ENCODE data around the gene TOLLIP. TPM values are rescaled to one million over a fixed set of nuclear protein-coding genes. Genes with fewer than 3 reads are reported as not detected.
A peak's percentile ranks its signal among the peaks of the same experiment; 100 is the strongest.

TOLLIP gene
- total and polyA plus RNA-seq, 2 of the 8 experiments (the other 6 are each of a cell fraction or from before 2014, with no cell fraction given) = 23.7 to 34.7 TPM

- Histone ChIP-seq H3K4me2 (ENCODE audit: insufficient read depth in 1 of 2, low read depth in 2 of 2, low read length in 2 of 2) (peak overlapping the region in 1 of 2 experiments; percentile 67; a peak in 2 of 4 replicates), H2BK120ac (replicated peaks; ENCODE audit: low read depth, low read length) (no peak overlapping the region), H3K9ac (replicated peaks in 1 of 4; ENCODE audit: extremely low read depth in 1 of 4, low read depth in 3 of 4, low read length in 3 of 4) (no peak overlapping the region), H3K27me3 (replicated peaks in 1 of 4; ENCODE audit: control insufficient read depth in 3 of 4, extremely low read depth in 1 of 4, insufficient read depth in 3 of 4, low read length in 3 of 4) (no peaks in the 10 kb centered on the region; a peak in 1 of 7 replicates), H3K4me3 (ENCODE audit: extremely low read depth in 1 of 4, insufficient read depth in 2 of 4, low read depth in 3 of 4, low read length in 4 of 4) (peak overlapping the region in 1 of 4 experiments; percentile 84; a peak in 2 of 8 replicates), H3K56ac (replicated peaks; ENCODE audit: insufficient read length, low read depth, low read length) (no peak overlapping the region), H3K9me3 (ENCODE audit: insufficient read depth in 2 of 2, low read depth in 1 of 2, low read length in 1 of 2) (peaks cover 7% of the 10 kb centered on the region in 2 experiments; a peak in 1 of 4 replicates), H3K23me2 (ENCODE audit: low read depth, low read length) (peaks cover 4% of the 10 kb centered on the region; the same call in 1 of the 2 replicates), H3K18ac (ENCODE audit: extremely low read depth, low read length) (no peak overlapping the region), H4K8ac (ENCODE audit: extremely low read depth, insufficient read depth, low read length) (no peak overlapping the region), H4K91ac (replicated peaks; ENCODE audit: insufficient read length, low read length) (no peak overlapping the region), H2BK15ac (ENCODE audit: low read length) (no peak overlapping the region), H3K36me3 (ENCODE audit: control insufficient read depth in 2 of 4, insufficient read depth in 4 of 4, low read length in 3 of 4) (no peaks in the 10 kb centered on the region), H2BK12ac (ENCODE audit: low read depth, low read length) (no peak overlapping the region), H2BK5ac (ENCODE audit: low read depth, low read length) (no peak overlapping the region), H4K5ac (ENCODE audit: insufficient read length, low read depth, low read length) (no peak overlapping the region), H3K79me2 (ENCODE audit: control insufficient read depth in 1 of 2, insufficient read depth in 2 of 2, low read length in 2 of 2) (peaks cover 0 to 20% of the 10 kb centered on the region in 2 experiments; a peak in 3 of 4 replicates), H3K79me1 (ENCODE audit: low read depth, low read length) (peaks cover 3% of the 10 kb centered on the region), H3K23ac (ENCODE audit: insufficient read length) (no peak overlapping the region), H4K20me1 (replicated peaks in 1 of 2; ENCODE audit: control insufficient read depth in 1 of 2, insufficient read depth in 2 of 2, low read length in 2 of 2) (peaks cover 3 to 9% of the 10 kb centered on the region in 2 experiments), H2BK20ac (ENCODE audit: low read length) (no peak overlapping the region), H3K27ac (ENCODE audit: low read depth, low read length) (no peak overlapping the region), H2AK5ac (ENCODE audit: low read depth, low read length) (no peak overlapping the region), H3K4ac (replicated peaks; ENCODE audit: insufficient read length, low read depth, low read length) (no peak overlapping the region), H2AFZ (ENCODE audit: low read length) (no peak overlapping the region), H3K14ac (ENCODE audit: insufficient read length) (no peak overlapping the region), H3K4me1 (replicated peaks in 1 of 4; ENCODE audit: control insufficient read depth in 3 of 4, insufficient read depth in 4 of 4, low read length in 3 of 4) (peaks cover 0 to 7% (median 1%) of the 10 kb centered on the region in 4 experiments; a peak in 4 of 7 replicates)
- DNase-seq (ENCODE audit: low read depth in 1 of 2, low spot score in 2 of 2) (peak in 1 of 2 experiments; percentile 46), FAIRE-seq (no peak)
- WGBS, 2 experiments (ENCODE audit: extremely low coverage in 1 of 2, insufficient coverage in 1 of 2, insufficient read length in 1 of 2, insufficient replicate concordance in 2 of 2, low coverage in 1 of 2, low lambda C conversion rate in 2 of 2, missing lambda C conversion rate in 1 of 2) = 82% methylated on average over 15 of the region's 15 CpGs; no CpG with 5 or more reads in 1 of the 2 experiments
- CTCF ChIA-PET (ENCODE audit: partially characterized antibody) = interaction anchor here (1.0 to 1.5 kb wide), 2 partner anchors 9 to 205 kb away, joined by 4 read pairs; no protein-coding TSS in a partner anchor
- POLR2A ChIA-PET (ENCODE audit: partially characterized antibody) = interaction anchor here (0.9 to 2.7 kb wide), 4 partner anchors 25 to 41 kb away, joined by 3 to 12 read pairs (median 4); no protein-coding TSS in a partner anchor
- TF ChIP-seq RFX5 (IDR thresholded peaks at IDR 0.05; ENCODE audit: borderline replicate concordance, low read depth, low read length) (no peak), POLR2A (IDR thresholded peaks at IDR 0.05; ENCODE audit: control extremely low read depth in 1 of 2, low read depth in 2 of 2, low read length in 2 of 2) (no peak), ZNF274 (IDR thresholded peaks at IDR 0.05; ENCODE audit: borderline replicate concordance, extremely low read depth, low read length) (no peak), SP4 (IDR thresholded peaks at IDR 0.05; ENCODE audit: low read length) (no peak), TAF1 (IDR thresholded peaks at IDR 0.05; ENCODE audit: low read depth, low read length) (no peak), KDM1A (IDR thresholded peaks at IDR 0.05; ENCODE audit: borderline replicate concordance, low read length) (no peak)
These were observed 1.5 kb upstream of the TOLLIP start for GRCh38 chr11:1310772-1311468.
